ENCODE data around the gene FGF8. TPM values are rescaled to one million over a fixed set of nuclear protein-coding genes. Genes with fewer than 3 reads are reported as not detected.

FGF8 gene
- polyA plus RNA-seq, 4 donors, result 0.12 TPM; not detected in 3

DNA sequence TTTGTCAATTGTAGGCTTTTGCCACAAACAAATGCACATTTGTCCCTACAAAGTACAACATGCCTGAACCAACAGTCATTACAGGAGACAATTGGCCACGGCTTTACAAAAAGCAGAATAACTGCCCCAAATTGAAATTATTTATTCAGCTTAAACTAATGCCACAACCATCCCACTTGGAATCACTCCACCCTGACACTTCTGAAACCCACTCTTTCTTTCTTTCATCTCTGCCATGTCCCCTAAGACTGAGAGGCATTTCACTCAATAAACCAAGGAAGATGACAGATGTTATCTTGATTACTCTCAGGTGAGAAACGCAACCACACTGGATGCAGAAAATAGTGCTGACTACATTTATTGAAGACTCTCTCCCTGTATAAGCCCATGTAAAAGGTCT is 9.9 kb upstream of the FGF8 start:
- FAIRE-seq, result no peak
- peaks cover 0 to 12% (median 4%) of the 10 kb centered on the region in 3 donors for H3K4me1 ChIP-seq (ENCODE audit: control insufficient read depth in 3 of 3, insufficient read depth in 2 of 3, low read depth in 1 of 3, low read length in 2 of 3)
- H3K4me3 ChIP-seq (ENCODE audit: low read depth in 1 of 3, low read length in 3 of 3), result no peak overlapping the region
- H3K36me3 ChIP-seq (ENCODE audit: control insufficient read depth in 3 of 3, insufficient read depth in 2 of 3, low read depth in 1 of 3, low read length in 3 of 3), result peaks cover 4 to 30% (median 16%) of the 10 kb centered on the region in 3 donors
- no peaks in the 10 kb centered on the region for H3K9me3 ChIP-seq (ENCODE audit: control insufficient read depth in 2 of 2, insufficient read depth in 1 of 2, low read depth in 1 of 2, low read length in 1 of 2)
- 83 to 89% (median 85%) methylated on average over 2 of the region's 2 CpGs for WGBS, 3 donors
- no peak overlapping the region for H3K27ac ChIP-seq (ENCODE audit: low read depth in 1 of 3, low read length in 2 of 3)
- no peak for DNase-seq
- H3K27me3 ChIP-seq (ENCODE audit: control insufficient read depth in 3 of 3, insufficient read depth in 3 of 3, low read length in 3 of 3), result peaks cover 0 to under 1% (median 0%) of the 10 kb centered on the region in 3 donors

- Histone ChIP-seq H3K4me3 (ENCODE audit: low read depth in 1 of 3, low read length in 3 of 3) (no peak overlapping the region), H3K27me3 (ENCODE audit: control insufficient read depth in 3 of 3, insufficient read depth in 3 of 3, low read length in 3 of 3) (peaks cover 0 to 13% (median 0%) of the 10 kb centered on the region in 3 donors), H3K27ac (ENCODE audit: low read depth in 1 of 3, low read length in 2 of 3) (no peak overlapping the region), H3K36me3 (ENCODE audit: control insufficient read depth in 3 of 3, insufficient read depth in 2 of 3, low read depth in 1 of 3, low read length in 3 of 3) (peaks cover 2 to 23% (median 13%) of the 10 kb centered on the region in 3 donors), H3K4me1 (ENCODE audit: control insufficient read depth in 3 of 3, insufficient read depth in 2 of 3, low read depth in 1 of 3, low read length in 2 of 3) (peaks cover 2 to 23% (median 5%) of the 10 kb centered on the region in 3 donors), H3K9me3 (ENCODE audit: control insufficient read depth in 2 of 2, insufficient read depth in 1 of 2, low read depth in 1 of 2, low read length in 1 of 2) (no peaks in the 10 kb centered on the region)
- 88 to 91% (median 89%) methylated on average over 2 of the region's 2 CpGs for WGBS, 3 donors
- FAIRE-seq, result no peak
- DNase-seq, result no peak
These were observed 8.6 kb upstream of the FGF8 start for GRCh38 chr10:101784558-101784957.

GRCh38 chr10:101783736-101784118 is 7.8 kb upstream of the FGF8 start:
- Histone ChIP-seq H3K9me3 (ENCODE audit: control insufficient read depth in 2 of 2, insufficient read depth in 1 of 2, low read depth in 1 of 2, low read length in 1 of 2) (no peaks in the 10 kb centered on the region), H3K36me3 (ENCODE audit: control insufficient read depth in 3 of 3, insufficient read depth in 2 of 3, low read depth in 1 of 3, low read length in 3 of 3) (peaks cover 0 to 17% (median 13%) of the 10 kb centered on the region in 3 donors), H3K4me1 (ENCODE audit: control insufficient read depth in 3 of 3, insufficient read depth in 2 of 3, low read depth in 1 of 3, low read length in 2 of 3) (peaks cover 2 to 30% (median 8%) of the 10 kb centered on the region in 3 donors), H3K27me3 (ENCODE audit: control insufficient read depth in 3 of 3, insufficient read depth in 3 of 3, low read length in 3 of 3) (peaks cover 0 to 21% (median 0%) of the 10 kb centered on the region in 3 donors), H3K27ac (ENCODE audit: low read depth in 1 of 3, low read length in 2 of 3) (peak overlapping the region in 1 of 3 donors; percentile 21), H3K4me3 (ENCODE audit: low read depth in 1 of 3, low read length in 3 of 3) (peak overlapping the region in 2 of 3 donors; percentile 58 to 87)
- FAIRE-seq, result no peak
- 53 to 64% (median 63%) methylated on average over 10 of the region's 10 CpGs for WGBS, 3 donors
- no peak for DNase-seq

DNA sequence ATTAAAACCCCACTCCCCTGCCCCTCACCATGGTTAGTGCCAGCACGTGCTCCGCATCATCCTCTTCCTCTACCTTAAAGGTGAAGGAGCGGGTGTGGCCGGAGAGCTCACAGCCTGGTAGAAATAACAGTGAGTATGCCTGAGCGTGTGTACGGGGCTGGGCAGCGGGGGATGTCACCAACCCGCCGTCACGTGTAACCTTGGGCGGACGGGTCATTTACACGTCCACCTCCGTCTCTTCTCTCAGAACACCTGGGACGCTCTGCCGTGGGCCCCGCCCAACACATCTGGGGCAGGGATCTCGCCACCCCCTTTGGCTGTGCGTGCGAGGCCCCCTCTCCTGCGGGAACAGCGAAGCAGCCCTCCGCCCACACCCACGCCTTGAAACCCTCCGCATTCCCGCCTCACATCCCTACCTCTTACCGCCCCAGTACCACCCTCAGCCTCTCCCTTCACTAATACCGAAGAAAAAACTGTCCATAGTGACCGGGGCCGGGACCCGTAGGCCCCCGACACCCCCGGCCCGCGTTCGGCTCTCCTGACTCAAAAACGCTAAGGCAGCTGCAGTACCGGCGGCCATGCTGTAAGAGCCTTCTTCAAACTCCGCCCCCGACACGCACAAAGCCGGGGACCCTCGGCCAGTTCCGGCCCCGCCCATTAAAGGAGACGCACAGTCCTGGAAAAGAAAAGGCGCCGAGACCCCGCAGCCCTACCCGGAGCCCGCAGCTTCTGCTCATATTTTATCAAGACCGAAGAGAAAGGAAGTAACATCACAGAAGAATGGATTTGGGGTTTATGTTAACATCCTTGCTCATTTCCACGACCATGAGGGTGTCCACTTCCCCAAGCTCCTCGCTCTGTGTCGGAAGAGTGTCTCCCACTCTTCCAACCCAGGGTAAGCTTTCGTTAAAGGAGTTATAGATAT is 7.2 kb upstream of the FGF8 start, which contains the start of gene NPM3:
Gene NPM3 (minus strand): TSS at position 636 of the 925 bp plus-strand sequence. CDS start 56 bp downstream, at position 580.
- WGBS, 3 donors, result 1 to 2% (median 2%) methylated on average over 52 to 57 of the region's 57 CpGs
- peaks cover 0 to 13% (median 12%) of the 10 kb centered on the region in 3 donors for H3K36me3 ChIP-seq (ENCODE audit: control insufficient read depth in 3 of 3, insufficient read depth in 2 of 3, low read depth in 1 of 3, low read length in 3 of 3)
- peaks cover 2 to 35% (median 8%) of the 10 kb centered on the region in 3 donors for H3K4me1 ChIP-seq (ENCODE audit: control insufficient read depth in 3 of 3, insufficient read depth in 2 of 3, low read depth in 1 of 3, low read length in 2 of 3)
- H3K4me3 ChIP-seq (ENCODE audit: low read depth in 1 of 3, low read length in 3 of 3), result peak within 1 kb of the TSS; percentile 39 to 87 (median 58)
- H3K27ac ChIP-seq (ENCODE audit: low read depth in 1 of 3, low read length in 2 of 3), result peak within 1 kb of the TSS in 1 of 3 donors; percentile 33
- H3K9me3 ChIP-seq (ENCODE audit: control insufficient read depth in 2 of 2, insufficient read depth in 1 of 2, low read depth in 1 of 2, low read length in 1 of 2), result no peaks in the 10 kb centered on the region
- FAIRE-seq (no peak), DNase-seq (peak; percentile 70 to 89)
- peaks cover 0 to 27% (median under 1%) of the 10 kb centered on the region in 3 donors for H3K27me3 ChIP-seq (ENCODE audit: control insufficient read depth in 3 of 3, insufficient read depth in 3 of 3, low read length in 3 of 3)

DNA sequence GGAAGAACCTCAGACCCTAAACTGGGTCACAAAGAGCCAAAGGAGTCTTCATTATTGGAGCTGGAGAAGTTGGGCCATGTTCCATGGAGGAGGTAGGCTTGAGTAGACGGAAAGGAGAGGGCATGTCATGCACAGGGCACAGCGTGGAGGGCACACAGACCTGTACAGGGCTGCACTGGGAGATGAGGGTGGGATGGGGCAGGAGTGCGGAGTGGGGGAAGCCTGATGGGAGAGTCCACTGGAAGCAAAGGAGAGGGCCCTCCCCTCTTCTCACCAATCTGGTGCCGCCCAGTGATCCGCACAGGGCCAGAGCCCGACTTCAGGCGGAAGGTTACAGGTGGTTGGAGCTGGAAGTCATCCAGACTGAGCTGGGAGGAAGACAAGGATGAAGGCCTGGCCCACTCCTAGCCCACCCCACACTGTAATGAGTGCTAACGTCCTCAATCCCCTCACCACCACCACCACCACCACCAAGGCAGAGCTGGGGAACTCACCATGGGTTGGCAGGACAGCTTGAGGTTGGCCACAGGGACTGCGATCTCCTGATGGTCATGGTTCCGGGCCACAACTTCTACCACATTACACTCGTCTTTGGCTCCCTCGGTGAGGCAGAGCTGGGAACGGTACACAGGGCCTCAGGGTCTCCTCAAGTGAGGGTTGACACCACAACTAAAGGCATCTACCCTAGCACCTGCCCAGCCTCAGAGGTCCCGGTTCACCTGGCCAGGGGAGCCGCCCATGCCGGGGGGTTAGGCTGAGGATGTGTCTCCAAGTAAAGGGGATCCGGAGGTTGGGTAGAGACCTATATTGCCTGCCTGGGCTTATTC is 6.3 kb upstream of the FGF8 start:
- Histone ChIP-seq H3K27me3 (ENCODE audit: control insufficient read depth in 3 of 3, insufficient read depth in 3 of 3, low read length in 3 of 3) (peaks cover 4 to 36% (median 9%) of the 10 kb centered on the region in 3 donors), H3K4me3 (ENCODE audit: low read depth in 1 of 3, low read length in 3 of 3) (peak overlapping the region in 2 of 3 donors; percentile 58 to 87), H3K9me3 (ENCODE audit: control insufficient read depth in 2 of 2, insufficient read depth in 1 of 2, low read depth in 1 of 2, low read length in 1 of 2) (no peaks in the 10 kb centered on the region), H3K36me3 (ENCODE audit: control insufficient read depth in 3 of 3, insufficient read depth in 2 of 3, low read depth in 1 of 3, low read length in 3 of 3) (peaks cover 0 to 10% (median 5%) of the 10 kb centered on the region in 3 donors), H3K27ac (ENCODE audit: low read depth in 1 of 3, low read length in 2 of 3) (no peak overlapping the region), H3K4me1 (ENCODE audit: control insufficient read depth in 3 of 3, insufficient read depth in 2 of 3, low read depth in 1 of 3, low read length in 2 of 3) (peaks cover 2 to 40% (median 8%) of the 10 kb centered on the region in 3 donors)
- FAIRE-seq (no peak), DNase-seq (no peak)
- 58 to 62% (median 58%) methylated on average over 17 of the region's 17 CpGs for WGBS, 3 donors

- H3K4me3 ChIP-seq (ENCODE audit: low read depth in 1 of 3, low read length in 3 of 3), result no peak overlapping the region
These were observed 5.7 kb upstream of the FGF8 start for GRCh38 chr10:101781655-101781983.

DNA sequence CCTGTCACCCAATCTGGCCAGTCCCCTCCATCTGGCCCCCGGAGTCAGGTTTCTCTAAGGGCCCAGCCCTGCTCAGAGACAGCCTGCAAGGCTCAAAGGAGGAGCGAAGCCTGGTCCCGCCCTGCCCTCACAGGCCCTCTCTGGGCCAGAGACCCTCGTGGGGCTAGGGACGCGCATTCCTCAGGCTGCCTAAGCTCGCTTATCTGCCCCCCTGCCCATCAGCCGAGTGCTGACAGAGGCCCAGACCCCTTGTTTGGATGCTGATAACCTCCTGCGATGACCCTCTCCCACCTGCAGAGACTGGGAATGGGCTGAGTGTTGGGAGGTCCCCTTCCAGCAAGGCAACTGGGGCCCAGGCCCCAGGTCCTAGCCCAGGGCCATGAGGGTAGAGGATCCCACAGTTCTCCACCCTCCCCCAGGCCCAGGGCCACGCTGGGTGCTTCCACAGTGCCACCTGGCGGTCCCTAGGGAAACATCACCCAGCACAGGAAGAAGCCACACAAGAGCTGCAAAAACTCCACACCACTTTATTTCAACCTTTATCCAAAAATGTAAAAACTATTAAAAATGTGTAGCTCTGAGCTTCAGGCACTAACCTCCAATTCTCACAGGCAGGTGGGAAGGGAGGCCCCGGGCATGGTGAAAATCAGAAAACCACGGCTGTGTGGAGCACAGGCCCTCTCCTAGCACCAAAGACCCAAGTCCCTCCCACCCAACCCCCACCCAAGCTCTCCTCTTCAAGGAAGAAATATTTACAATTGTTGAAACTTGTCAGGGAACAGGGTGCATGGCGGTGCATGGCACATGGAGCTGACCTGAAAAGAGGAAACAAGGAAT is 5.1 kb upstream of the FGF8 start:
- no peak overlapping the region for H3K27ac ChIP-seq (ENCODE audit: low read depth in 1 of 3, low read length in 2 of 3)
- peaks cover 0 to 7% (median 0%) of the 10 kb centered on the region in 3 donors for H3K36me3 ChIP-seq (ENCODE audit: control insufficient read depth in 3 of 3, insufficient read depth in 2 of 3, low read depth in 1 of 3, low read length in 3 of 3)
- DNase-seq (peak; percentile 65 to 75), FAIRE-seq (no peak)
- WGBS, 3 donors, result 42 to 53% (median 46%) methylated on average over 14 of the region's 14 CpGs
- H3K4me3 ChIP-seq (ENCODE audit: low read depth in 1 of 3, low read length in 3 of 3), result no peak overlapping the region
- peaks cover 7 to 45% (median 18%) of the 10 kb centered on the region in 3 donors for H3K27me3 ChIP-seq (ENCODE audit: control insufficient read depth in 3 of 3, insufficient read depth in 3 of 3, low read length in 3 of 3)
- H3K9me3 ChIP-seq (ENCODE audit: control insufficient read depth in 2 of 2, insufficient read depth in 1 of 2, low read depth in 1 of 2, low read length in 1 of 2), result no peaks in the 10 kb centered on the region
- peaks cover 2 to 40% (median 8%) of the 10 kb centered on the region in 3 donors for H3K4me1 ChIP-seq (ENCODE audit: control insufficient read depth in 3 of 3, insufficient read depth in 2 of 3, low read depth in 1 of 3, low read length in 2 of 3)

More at GRCh38 chr10:101781655-101781983, 5.7 kb upstream of the FGF8 start:
- Histone ChIP-seq H3K9me3 (ENCODE audit: control insufficient read depth in 2 of 2, insufficient read depth in 1 of 2, low read depth in 1 of 2, low read length in 1 of 2) (no peaks in the 10 kb centered on the region), H3K36me3 (ENCODE audit: control insufficient read depth in 3 of 3, insufficient read depth in 2 of 3, low read depth in 1 of 3, low read length in 3 of 3) (peaks cover 0 to 10% (median 1%) of the 10 kb centered on the region in 3 donors), H3K4me1 (ENCODE audit: control insufficient read depth in 3 of 3, insufficient read depth in 2 of 3, low read depth in 1 of 3, low read length in 2 of 3) (peaks cover 2 to 40% (median 8%) of the 10 kb centered on the region in 3 donors), H3K27ac (ENCODE audit: low read depth in 1 of 3, low read length in 2 of 3) (no peak overlapping the region), H3K27me3 (ENCODE audit: control insufficient read depth in 3 of 3, insufficient read depth in 3 of 3, low read length in 3 of 3) (peaks cover 7 to 42% (median 15%) of the 10 kb centered on the region in 3 donors)
- DNase-seq (no peak), FAIRE-seq (no peak)
- 82 to 91% (median 89%) methylated on average over 7 of the region's 7 CpGs for WGBS, 3 donors
